ENCODE measurements around the gene SRSF11.

Gene SRSF11

GRCh38 chr1:70293186-70293843 lies 72.1 kb downstream of the SRSF11 start:
- FAIRE-seq (no peak), DNase-seq (ENCODE audit: insufficient read length, low spot score) (no peak)
- TF ChIP-seq POLR2A (IDR thresholded peaks at IDR 0.05; ENCODE audit: low read depth, low read length) (no peak), SPI1 (IDR thresholded peaks at IDR 0.05; ENCODE audit: low read depth, low read length) (no peak), PAX5 (IDR thresholded peaks at IDR 0.05; ENCODE audit: insufficient read depth, low read length, severe bottlenecking) (no peak), POLR2AphosphoS5 (IDR thresholded peaks at IDR 0.05; ENCODE audit: low read depth, low read length) (no peak), POU2F2 (IDR thresholded peaks at IDR 0.05; ENCODE audit: low read depth, low read length) (no peak), TAF1 (IDR thresholded peaks at IDR 0.05; ENCODE audit: low read depth, low read length) (no peak)

GRCh38 chr1:70295749-70296148 lies 74.6 kb downstream of the SRSF11 start:
- no peak for FAIRE-seq

GRCh38 chr1:70299472-70299871 lies 78.3 kb downstream of the SRSF11 start:
- FAIRE-seq, result no peak
- TF ChIP-seq SPI1 (IDR thresholded peaks at IDR 0.05; ENCODE audit: low read depth, low read length) (no peak), POLR2AphosphoS5 (IDR thresholded peaks at IDR 0.05; ENCODE audit: low read depth, low read length) (no peak), PAX5 (IDR thresholded peaks at IDR 0.05; ENCODE audit: insufficient read depth, low read length, severe bottlenecking) (no peak), POU2F2 (IDR thresholded peaks at IDR 0.05; ENCODE audit: low read depth, low read length) (no peak), POLR2A (IDR thresholded peaks at IDR 0.05; ENCODE audit: low read depth, low read length) (no peak), TAF1 (IDR thresholded peaks at IDR 0.05; ENCODE audit: low read depth, low read length) (no peak)
- no peak for DNase-seq (ENCODE audit: insufficient read length, low spot score)

More at GRCh38 chr1:70295749-70296148, 74.6 kb downstream of the SRSF11 start:
- DNase-seq (ENCODE audit: insufficient read length, low spot score), result no peak
- TF ChIP-seq POLR2A (IDR thresholded peaks at IDR 0.05; ENCODE audit: low read depth, low read length), result no peak
- no peak for TF ChIP-seq POLR2AphosphoS5 (IDR thresholded peaks at IDR 0.05; ENCODE audit: low read depth, low read length)
- TF ChIP-seq TAF1 (IDR thresholded peaks at IDR 0.05; ENCODE audit: low read depth, low read length), result no peak
- TF ChIP-seq SPI1 (IDR thresholded peaks at IDR 0.05; ENCODE audit: low read depth, low read length), result no peak
- no peak for TF ChIP-seq POU2F2 (IDR thresholded peaks at IDR 0.05; ENCODE audit: low read depth, low read length)
- TF ChIP-seq PAX5 (IDR thresholded peaks at IDR 0.05; ENCODE audit: insufficient read depth, low read length, severe bottlenecking), result no peak
